Breast epithelium (tissue), 3 donors: ENCODE data around the gene SDK2.

Experiments
- POLR2A ChIP-seq: fragments of 450-650 bp; IDR thresholded peaks from one replicate; pipeline ENCODE4 v1.6.1; 2016; ENCODE audit warnings: antibody characterized with exemption, mild to moderate bottlenecking, moderate library complexity
- POLR2AphosphoS5 ChIP-seq, 3 donors: sonication (generic); formaldehyde crosslinking; IDR thresholded peaks; one replicate each; pipeline ENCODE4 v1.6.1; 2017; ENCODE audit warnings: antibody characterized with exemption in 3 of 3
- TF ChIP-seq, protein P1 (sequence below), 3 donors: fragments of 450-650 bp; IDR thresholded peaks; one replicate each; pipeline ENCODE4 v1.5.1; 2016 to 2017; ENCODE audit warnings: antibody characterized with exemption in 3 of 3, mild to moderate bottlenecking in 3 of 3, moderate library complexity in 3 of 3

GRCh38 chr17:73336408-73337329 lies 307.6 kb downstream of the SDK2 start:
- TF ChIP-seq, protein P1, sequence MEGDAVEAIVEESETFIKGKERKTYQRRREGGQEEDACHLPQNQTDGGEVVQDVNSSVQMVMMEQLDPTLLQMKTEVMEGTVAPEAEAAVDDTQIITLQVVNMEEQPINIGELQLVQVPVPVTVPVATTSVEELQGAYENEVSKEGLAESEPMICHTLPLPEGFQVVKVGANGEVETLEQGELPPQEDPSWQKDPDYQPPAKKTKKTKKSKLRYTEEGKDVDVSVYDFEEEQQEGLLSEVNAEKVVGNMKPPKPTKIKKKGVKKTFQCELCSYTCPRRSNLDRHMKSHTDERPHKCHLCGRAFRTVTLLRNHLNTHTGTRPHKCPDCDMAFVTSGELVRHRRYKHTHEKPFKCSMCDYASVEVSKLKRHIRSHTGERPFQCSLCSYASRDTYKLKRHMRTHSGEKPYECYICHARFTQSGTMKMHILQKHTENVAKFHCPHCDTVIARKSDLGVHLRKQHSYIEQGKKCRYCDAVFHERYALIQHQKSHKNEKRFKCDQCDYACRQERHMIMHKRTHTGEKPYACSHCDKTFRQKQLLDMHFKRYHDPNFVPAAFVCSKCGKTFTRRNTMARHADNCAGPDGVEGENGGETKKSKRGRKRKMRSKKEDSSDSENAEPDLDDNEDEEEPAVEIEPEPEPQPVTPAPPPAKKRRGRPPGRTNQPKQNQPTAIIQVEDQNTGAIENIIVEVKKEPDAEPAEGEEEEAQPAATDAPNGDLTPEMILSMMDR (IDR thresholded peaks at IDR 0.05) = no peak
- TF ChIP-seq POLR2A (no peak), POLR2AphosphoS5 (IDR thresholded peaks at IDR 0.05) (no peak)
